ENCODE results near the gene KLHL14. TPM values are rescaled to one million over a fixed set of nuclear protein-coding genes. Genes with fewer than 3 reads are reported as not detected.
A peak's percentile ranks its signal among the peaks of the same experiment; 100 is the strongest.

KLHL14 gene
- total and polyA plus RNA-seq, 10 of the 15 experiments (the other 5 are each of a cell fraction or from before 2014, with no cell fraction given): 0.03 to 0.05 TPM; not detected in 8

GRCh38 chr18:32771169-32771751 is 1.6 kb downstream of the KLHL14 start:
- 1% methylated on average over 29 of the region's 37 CpGs for WGBS (ENCODE audit: insufficient coverage, insufficient replicate concordance, low lambda C conversion rate, missing lambda C conversion rate)
- Histone ChIP-seq H4K20me1 (ENCODE audit: control insufficient read depth, insufficient read depth) (no peaks in the 10 kb centered on the region), H3K9me3 (replicated peaks; ENCODE audit: control insufficient read depth, insufficient read depth, low read length) (no peaks in the 10 kb centered on the region), H3K36me3 (ENCODE audit: control insufficient read depth in 2 of 2, insufficient read depth in 2 of 2, low read length in 1 of 2) (no peaks in the 10 kb centered on the region), H3K4me3 (no peak overlapping the region), H3K79me2 (ENCODE audit: control insufficient read depth, insufficient read depth, low read length) (no peaks in the 10 kb centered on the region), H2AFZ (ENCODE audit: control insufficient read depth, low read depth, low read length) (no peak overlapping the region), H3K27me3 (replicated peaks in 1 of 2; ENCODE audit: control insufficient read depth in 2 of 2, insufficient read depth in 2 of 2, low read length in 1 of 2) (peaks cover 12 to 15% of the 10 kb centered on the region in 2 experiments), H3K4me1 (ENCODE audit: control insufficient read depth, insufficient read depth, low read length) (no peaks in the 10 kb centered on the region), H3K4me2 (ENCODE audit: control insufficient read depth, insufficient read depth) (no peak overlapping the region), H3K9ac (ENCODE audit: control insufficient read depth, insufficient read depth, low read length) (no peak overlapping the region), H3K27ac (ENCODE audit: control insufficient read depth, insufficient read depth) (no peak overlapping the region)
- ChIA-PET RAD21 (ENCODE audit: unreplicated experiment) (no interaction called here), SMC1A (ENCODE audit: uncharacterized antibody, unreplicated experiment) (no interaction called here), CTCF (no interaction called here), POLR2A (no interaction called here)
- no TSS peak for BruUV-seq (replicated peaks)
- FAIRE-seq (no peak), ATAC-seq (no peak), DNase-seq (ENCODE audit: low read depth, low spot score) (no peak)
- in situ Hi-C loops (cut with MboI) (no loop called here), intact Hi-C loops (cut with micrococcal nuclease; ENCODE audit: unreplicated experiment) (no loop called here)
- TF ChIP-seq SUZ12 (IDR thresholded peaks at IDR 0.05; ENCODE audit: unreplicated experiment): peak; percentile 6
- TF ChIP-seq HSF1 (IDR thresholded peaks at IDR 0.05; ENCODE audit: low read depth, low read length): no peak

GRCh38 chr18:32770666-32771168 is 2.1 kb downstream of the KLHL14 start:
- Histone ChIP-seq H3K79me2 (ENCODE audit: control insufficient read depth, insufficient read depth, low read length) (no peaks in the 10 kb centered on the region), H3K9ac (ENCODE audit: control insufficient read depth, insufficient read depth, low read length) (no peak overlapping the region), H3K4me1 (ENCODE audit: control insufficient read depth, insufficient read depth, low read length) (no peaks in the 10 kb centered on the region), H3K27ac (ENCODE audit: control insufficient read depth, insufficient read depth) (no peak overlapping the region), H3K9me3 (replicated peaks; ENCODE audit: control insufficient read depth, insufficient read depth, low read length) (no peaks in the 10 kb centered on the region), H3K4me3 (no peak overlapping the region), H3K36me3 (ENCODE audit: control insufficient read depth in 2 of 2, insufficient read depth in 2 of 2, low read length in 1 of 2) (no peaks in the 10 kb centered on the region), H3K4me2 (ENCODE audit: control insufficient read depth, insufficient read depth) (no peak overlapping the region), H3K27me3 (replicated peaks in 1 of 2; ENCODE audit: control insufficient read depth in 2 of 2, insufficient read depth in 2 of 2, low read length in 1 of 2) (peaks cover 12 to 15% of the 10 kb centered on the region in 2 experiments), H2AFZ (ENCODE audit: control insufficient read depth, low read depth, low read length) (no peak overlapping the region), H4K20me1 (ENCODE audit: control insufficient read depth, insufficient read depth) (no peaks in the 10 kb centered on the region)
- CTCF ChIA-PET: no interaction called here
- POLR2A ChIA-PET: no interaction called here
- FAIRE-seq: no peak
- SMC1A ChIA-PET (ENCODE audit: uncharacterized antibody, unreplicated experiment): no interaction called here
- intact Hi-C loops (cut with micrococcal nuclease; ENCODE audit: unreplicated experiment) (no loop called here), in situ Hi-C loops (cut with MboI) (no loop called here)
- BruUV-seq (replicated peaks): no TSS peak
- ATAC-seq: no peak
- TF ChIP-seq TAF1 (IDR thresholded peaks at IDR 0.05; ENCODE audit: borderline replicate concordance, low read depth, low read length) (no peak), JUNB (IDR thresholded peaks at IDR 0.05) (no peak), ZNF687 (IDR thresholded peaks at IDR 0.05) (no peak), POLR2A (IDR thresholded peaks at IDR 0.05; ENCODE audit: low read depth, low read length) (no peak), SUZ12 (IDR thresholded peaks at IDR 0.05; ENCODE audit: unreplicated experiment) (peak; percentile 81), TARDBP (IDR thresholded peaks at IDR 0.05; ENCODE audit: borderline replicate concordance) (no peak)
- no peak for DNase-seq (ENCODE audit: low read depth, low spot score)
- RAD21 ChIA-PET (ENCODE audit: unreplicated experiment): no interaction called here
- WGBS (ENCODE audit: insufficient coverage, insufficient replicate concordance, low lambda C conversion rate, missing lambda C conversion rate): 2% methylated on average over 30 of the region's 34 CpGs

Measured in GM12878 (cell line).